ENCODE results near the gene CCR9.

GRCh38 chr3:45890405-45890804, 4.1 kb downstream of the CCR9 start:
- TF ChIP-seq GATA2 (IDR thresholded peaks at IDR 0.05; ENCODE audit: low read depth, low read length), result no peak
- no peak for TF ChIP-seq GATA3 (IDR thresholded peaks at IDR 0.05; ENCODE audit: low read depth, low read length)

Measured in SH-SY5Y (cell line).